Measurements from ENCODE around the gene WASHC3.

DNA sequence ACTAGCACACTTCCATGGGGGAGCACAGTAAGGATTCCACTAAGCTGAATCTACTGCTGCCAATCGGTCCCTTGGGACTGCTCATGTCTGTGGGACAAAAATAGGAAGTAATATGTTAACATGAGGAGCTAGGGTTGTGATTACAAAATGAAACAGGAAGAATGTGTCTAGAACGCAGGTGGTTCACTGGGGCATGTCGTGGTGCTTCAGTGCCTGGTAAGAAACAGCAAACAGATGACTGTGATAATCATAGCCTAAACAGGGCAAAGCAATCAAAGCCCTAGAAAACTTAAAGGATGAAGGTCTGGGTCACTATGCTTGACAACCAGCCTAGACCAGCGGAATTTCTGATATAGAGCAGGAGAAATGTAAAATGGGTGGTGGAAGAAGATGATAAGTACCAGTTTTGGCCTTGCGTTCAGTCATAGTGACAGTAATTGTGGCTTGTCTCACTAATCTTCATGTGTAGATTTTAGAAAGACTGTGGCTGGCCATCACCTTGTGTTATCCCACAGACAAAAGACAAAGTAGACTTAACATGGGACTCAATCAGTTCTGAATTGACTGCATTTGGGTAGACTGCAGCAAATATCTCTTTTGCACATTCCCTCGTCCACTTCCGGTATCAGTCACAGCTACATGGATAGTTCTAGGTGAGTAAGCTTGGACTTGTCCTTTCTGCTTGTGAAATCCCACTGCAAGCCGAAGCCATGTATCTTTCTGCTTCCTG is 51.4 kb downstream of the WASHC3 start:
- TF ChIP-seq, protein P1, sequence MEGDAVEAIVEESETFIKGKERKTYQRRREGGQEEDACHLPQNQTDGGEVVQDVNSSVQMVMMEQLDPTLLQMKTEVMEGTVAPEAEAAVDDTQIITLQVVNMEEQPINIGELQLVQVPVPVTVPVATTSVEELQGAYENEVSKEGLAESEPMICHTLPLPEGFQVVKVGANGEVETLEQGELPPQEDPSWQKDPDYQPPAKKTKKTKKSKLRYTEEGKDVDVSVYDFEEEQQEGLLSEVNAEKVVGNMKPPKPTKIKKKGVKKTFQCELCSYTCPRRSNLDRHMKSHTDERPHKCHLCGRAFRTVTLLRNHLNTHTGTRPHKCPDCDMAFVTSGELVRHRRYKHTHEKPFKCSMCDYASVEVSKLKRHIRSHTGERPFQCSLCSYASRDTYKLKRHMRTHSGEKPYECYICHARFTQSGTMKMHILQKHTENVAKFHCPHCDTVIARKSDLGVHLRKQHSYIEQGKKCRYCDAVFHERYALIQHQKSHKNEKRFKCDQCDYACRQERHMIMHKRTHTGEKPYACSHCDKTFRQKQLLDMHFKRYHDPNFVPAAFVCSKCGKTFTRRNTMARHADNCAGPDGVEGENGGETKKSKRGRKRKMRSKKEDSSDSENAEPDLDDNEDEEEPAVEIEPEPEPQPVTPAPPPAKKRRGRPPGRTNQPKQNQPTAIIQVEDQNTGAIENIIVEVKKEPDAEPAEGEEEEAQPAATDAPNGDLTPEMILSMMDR (conservative IDR thresholded peaks at IDR 0.05; ENCODE audit: low read depth in 2 of 2): no peak
- no peak for TF ChIP-seq EZH2 (IDR thresholded peaks at IDR 0.05; ENCODE audit: low read depth, unreplicated experiment)
- no peak for TF ChIP-seq CREB1 (CRISPR knock-in tag; IDR thresholded peaks at IDR 0.05; ENCODE audit: low read depth)
- TF ChIP-seq, protein P2, sequence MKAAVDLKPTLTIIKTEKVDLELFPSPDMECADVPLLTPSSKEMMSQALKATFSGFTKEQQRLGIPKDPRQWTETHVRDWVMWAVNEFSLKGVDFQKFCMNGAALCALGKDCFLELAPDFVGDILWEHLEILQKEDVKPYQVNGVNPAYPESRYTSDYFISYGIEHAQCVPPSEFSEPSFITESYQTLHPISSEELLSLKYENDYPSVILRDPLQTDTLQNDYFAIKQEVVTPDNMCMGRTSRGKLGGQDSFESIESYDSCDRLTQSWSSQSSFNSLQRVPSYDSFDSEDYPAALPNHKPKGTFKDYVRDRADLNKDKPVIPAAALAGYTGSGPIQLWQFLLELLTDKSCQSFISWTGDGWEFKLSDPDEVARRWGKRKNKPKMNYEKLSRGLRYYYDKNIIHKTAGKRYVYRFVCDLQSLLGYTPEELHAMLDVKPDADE (IDR thresholded peaks at IDR 0.05): no peak
- no peak for TF ChIP-seq STAT1 (IDR thresholded peaks at IDR 0.05; ENCODE audit: unreplicated experiment)
- no peak for TF ChIP-seq POLR2AphosphoS5 (IDR thresholded peaks at IDR 0.05; ENCODE audit: low read depth)
- TF ChIP-seq REST (IDR thresholded peaks at IDR 0.05; ENCODE audit: unreplicated experiment): no peak
- TF ChIP-seq EZH2phosphoT487 (IDR thresholded peaks at IDR 0.05; ENCODE audit: unreplicated experiment): no peak
- TF ChIP-seq JUNB (IDR thresholded peaks at IDR 0.05; ENCODE audit: unreplicated experiment): no peak
- TF ChIP-seq, protein P3, sequence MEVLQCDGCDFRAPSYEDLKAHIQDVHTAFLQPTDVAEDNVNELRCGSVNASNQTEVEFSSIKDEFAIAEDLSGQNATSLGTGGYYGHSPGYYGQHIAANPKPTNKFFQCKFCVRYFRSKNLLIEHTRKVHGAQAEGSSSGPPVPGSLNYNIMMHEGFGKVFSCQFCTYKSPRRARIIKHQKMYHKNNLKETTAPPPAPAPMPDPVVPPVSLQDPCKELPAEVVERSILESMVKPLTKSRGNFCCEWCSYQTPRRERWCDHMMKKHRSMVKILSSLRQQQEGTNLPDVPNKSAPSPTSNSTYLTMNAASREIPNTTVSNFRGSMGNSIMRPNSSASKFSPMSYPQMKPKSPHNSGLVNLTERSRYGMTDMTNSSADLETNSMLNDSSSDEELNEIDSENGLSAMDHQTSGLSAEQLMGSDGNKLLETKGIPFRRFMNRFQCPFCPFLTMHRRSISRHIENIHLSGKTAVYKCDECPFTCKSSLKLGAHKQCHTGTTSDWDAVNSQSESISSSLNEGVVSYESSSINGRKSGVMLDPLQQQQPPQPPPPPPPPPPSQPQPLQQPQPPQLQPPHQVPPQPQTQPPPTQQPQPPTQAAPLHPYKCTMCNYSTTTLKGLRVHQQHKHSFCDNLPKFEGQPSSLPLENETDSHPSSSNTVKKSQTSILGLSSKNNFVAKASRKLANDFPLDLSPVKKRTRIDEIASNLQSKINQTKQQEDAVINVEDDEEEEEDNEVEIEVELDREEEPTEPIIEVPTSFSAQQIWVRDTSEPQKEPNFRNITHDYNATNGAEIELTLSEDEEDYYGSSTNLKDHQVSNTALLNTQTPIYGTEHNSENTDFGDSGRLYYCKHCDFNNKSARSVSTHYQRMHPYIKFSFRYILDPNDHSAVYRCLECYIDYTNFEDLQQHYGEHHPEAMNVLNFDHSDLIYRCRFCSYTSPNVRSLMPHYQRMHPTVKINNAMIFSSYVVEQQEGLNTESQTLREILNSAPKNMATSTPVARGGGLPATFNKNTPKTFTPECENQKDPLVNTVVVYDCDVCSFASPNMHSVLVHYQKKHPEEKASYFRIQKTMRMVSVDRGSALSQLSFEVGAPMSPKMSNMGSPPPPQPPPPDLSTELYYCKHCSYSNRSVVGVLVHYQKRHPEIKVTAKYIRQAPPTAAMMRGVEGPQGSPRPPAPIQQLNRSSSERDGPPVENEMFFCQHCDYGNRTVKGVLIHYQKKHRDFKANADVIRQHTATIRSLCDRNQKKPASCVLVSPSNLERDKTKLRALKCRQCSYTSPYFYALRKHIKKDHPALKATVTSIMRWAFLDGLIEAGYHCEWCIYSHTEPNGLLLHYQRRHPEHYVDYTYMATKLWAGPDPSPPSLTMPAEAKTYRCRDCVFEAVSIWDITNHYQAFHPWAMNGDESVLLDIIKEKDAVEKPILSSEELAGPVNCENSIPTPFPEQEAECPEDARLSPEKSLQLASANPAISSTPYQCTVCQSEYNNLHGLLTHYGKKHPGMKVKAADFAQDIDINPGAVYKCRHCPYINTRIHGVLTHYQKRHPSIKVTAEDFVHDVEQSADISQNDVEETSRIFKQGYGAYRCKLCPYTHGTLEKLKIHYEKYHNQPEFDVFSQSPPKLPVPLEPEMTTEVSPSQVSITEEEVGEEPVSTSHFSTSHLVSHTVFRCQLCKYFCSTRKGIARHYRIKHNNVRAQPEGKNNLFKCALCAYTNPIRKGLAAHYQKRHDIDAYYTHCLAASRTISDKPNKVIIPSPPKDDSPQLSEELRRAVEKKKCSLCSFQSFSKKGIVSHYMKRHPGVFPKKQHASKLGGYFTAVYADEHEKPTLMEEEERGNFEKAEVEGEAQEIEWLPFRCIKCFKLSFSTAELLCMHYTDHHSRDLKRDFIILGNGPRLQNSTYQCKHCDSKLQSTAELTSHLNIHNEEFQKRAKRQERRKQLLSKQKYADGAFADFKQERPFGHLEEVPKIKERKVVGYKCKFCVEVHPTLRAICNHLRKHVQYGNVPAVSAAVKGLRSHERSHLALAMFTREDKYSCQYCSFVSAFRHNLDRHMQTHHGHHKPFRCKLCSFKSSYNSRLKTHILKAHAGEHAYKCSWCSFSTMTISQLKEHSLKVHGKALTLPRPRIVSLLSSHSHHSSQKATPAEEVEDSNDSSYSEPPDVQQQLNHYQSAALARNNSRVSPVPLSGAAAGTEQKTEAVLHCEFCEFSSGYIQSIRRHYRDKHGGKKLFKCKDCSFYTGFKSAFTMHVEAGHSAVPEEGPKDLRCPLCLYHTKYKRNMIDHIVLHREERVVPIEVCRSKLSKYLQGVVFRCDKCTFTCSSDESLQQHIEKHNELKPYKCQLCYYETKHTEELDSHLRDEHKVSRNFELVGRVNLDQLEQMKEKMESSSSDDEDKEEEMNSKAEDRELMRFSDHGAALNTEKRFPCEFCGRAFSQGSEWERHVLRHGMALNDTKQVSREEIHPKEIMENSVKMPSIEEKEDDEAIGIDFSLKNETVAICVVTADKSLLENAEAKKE (CRISPR knock-in tag; IDR thresholded peaks at IDR 0.05): no peak
